ENCODE data around the gene CAMTA1. TPM values are rescaled to one million over a fixed set of nuclear protein-coding genes. Genes with fewer than 3 reads are reported as not detected.
A peak's percentile ranks its signal among the peaks of the same experiment; 100 is the strongest.

CAMTA1 gene
- polyA plus RNA-seq, 1 donor from 2014 or later, result 162 TPM

- H3F3A ChIP-seq (ENCODE audit: insufficient read depth, low read length, poor library complexity, severe bottlenecking), result peaks cover 13% of the 10 kb centered on the region
- H3K9ac ChIP-seq (ENCODE audit: low read length), result peak overlapping the region; percentile 86
- peaks cover 38% of the 10 kb centered on the region for H3K79me2 ChIP-seq (replicated peaks; ENCODE audit: insufficient read depth, low read length)
- peak overlapping the region; percentile 93 for H3K27ac ChIP-seq (ENCODE audit: low read length)
- H3K4me2 ChIP-seq (ENCODE audit: low read length), result no peak overlapping the region
- H4K20me1 ChIP-seq (ENCODE audit: insufficient read depth), result peaks cover 9% of the 10 kb centered on the region
- TF ChIP-seq REST (IDR thresholded peaks at IDR 0.05; ENCODE audit: borderline replicate concordance) (peak; percentile 41), POLR2AphosphoS5 (IDR thresholded peaks at IDR 0.05) (peak; percentile 86), SMC3 (conservative IDR thresholded peaks at IDR 0.05; ENCODE audit: poor library complexity) (no peak), RAD21 (conservative IDR thresholded peaks at IDR 0.05) (peak; percentile 15)
- H3K9me2 ChIP-seq (ENCODE audit: insufficient read depth, low read length), result no peaks in the 10 kb centered on the region
- no peaks in the 10 kb centered on the region for H3K27me3 ChIP-seq (ENCODE audit: insufficient read depth, low read depth, low read length)
- no peaks in the 10 kb centered on the region for H3K36me3 ChIP-seq (ENCODE audit: insufficient read depth, low read length)
- H2AFZ ChIP-seq (ENCODE audit: low read depth, low read length), result no peak overlapping the region
- H3K4me3 ChIP-seq (ENCODE audit: low read length), result peak overlapping the region; percentile 94
- H3K9me3 ChIP-seq (ENCODE audit: low read length), result no peaks in the 10 kb centered on the region
These were observed 919.2 kb downstream of the CAMTA1 start for GRCh38 chr1:7704214-7705047.

- Histone ChIP-seq H3K79me2 (replicated peaks; ENCODE audit: insufficient read depth, low read length) (peaks cover 46% of the 10 kb centered on the region), H2AFZ (ENCODE audit: low read depth, low read length) (no peak overlapping the region), H3K4me2 (ENCODE audit: low read length) (peak overlapping the region; percentile 92), H3K36me3 (ENCODE audit: insufficient read depth, low read length) (no peaks in the 10 kb centered on the region), H3K9ac (ENCODE audit: low read length) (peak overlapping the region; percentile 86), H3F3A (ENCODE audit: insufficient read depth, low read length, poor library complexity, severe bottlenecking) (peaks cover 13% of the 10 kb centered on the region), H3K27ac (ENCODE audit: low read length) (peak overlapping the region; percentile 93), H3K4me3 (ENCODE audit: low read length) (peak overlapping the region; percentile 94), H3K9me2 (ENCODE audit: insufficient read depth, low read length) (no peaks in the 10 kb centered on the region), H3K27me3 (ENCODE audit: insufficient read depth, low read depth, low read length) (no peaks in the 10 kb centered on the region), H3K9me3 (ENCODE audit: low read length) (no peaks in the 10 kb centered on the region), H4K20me1 (ENCODE audit: insufficient read depth) (peaks cover 9% of the 10 kb centered on the region)
- TF ChIP-seq EZH2 (IDR thresholded peaks at IDR 0.05; ENCODE audit: borderline replicate concordance, insufficient read depth, low read length, poor library complexity, severe bottlenecking), result no peak
- TF ChIP-seq REST (IDR thresholded peaks at IDR 0.05; ENCODE audit: borderline replicate concordance), result no peak
- TF ChIP-seq EP300 (conservative IDR thresholded peaks at IDR 0.05; ENCODE audit: poor library complexity, severe bottlenecking), result peak; percentile 14
- no peak for TF ChIP-seq POLR2AphosphoS5 (IDR thresholded peaks at IDR 0.05)
- no peak for TF ChIP-seq SMC3 (conservative IDR thresholded peaks at IDR 0.05; ENCODE audit: poor library complexity)
- no peak for TF ChIP-seq CTCF (IDR thresholded peaks at IDR 0.05; ENCODE audit: poor library complexity, severe bottlenecking)
- TF ChIP-seq MXI1 (conservative IDR thresholded peaks at IDR 0.05; ENCODE audit: poor library complexity, severe bottlenecking), result peak; percentile 19
These were observed 920.0 kb downstream of the CAMTA1 start for GRCh38 chr1:7705048-7705907.

All from neural cell (in vitro differentiated cells).